Measurements from ENCODE around the gene PPP2R5A. TPM values are rescaled to one million over a fixed set of nuclear protein-coding genes. Genes with fewer than 3 reads are reported as not detected.

PPP2R5A gene
- 10 to 100 TPM; 32.9 to 34.3 TPM for total RNA-seq

DNA sequence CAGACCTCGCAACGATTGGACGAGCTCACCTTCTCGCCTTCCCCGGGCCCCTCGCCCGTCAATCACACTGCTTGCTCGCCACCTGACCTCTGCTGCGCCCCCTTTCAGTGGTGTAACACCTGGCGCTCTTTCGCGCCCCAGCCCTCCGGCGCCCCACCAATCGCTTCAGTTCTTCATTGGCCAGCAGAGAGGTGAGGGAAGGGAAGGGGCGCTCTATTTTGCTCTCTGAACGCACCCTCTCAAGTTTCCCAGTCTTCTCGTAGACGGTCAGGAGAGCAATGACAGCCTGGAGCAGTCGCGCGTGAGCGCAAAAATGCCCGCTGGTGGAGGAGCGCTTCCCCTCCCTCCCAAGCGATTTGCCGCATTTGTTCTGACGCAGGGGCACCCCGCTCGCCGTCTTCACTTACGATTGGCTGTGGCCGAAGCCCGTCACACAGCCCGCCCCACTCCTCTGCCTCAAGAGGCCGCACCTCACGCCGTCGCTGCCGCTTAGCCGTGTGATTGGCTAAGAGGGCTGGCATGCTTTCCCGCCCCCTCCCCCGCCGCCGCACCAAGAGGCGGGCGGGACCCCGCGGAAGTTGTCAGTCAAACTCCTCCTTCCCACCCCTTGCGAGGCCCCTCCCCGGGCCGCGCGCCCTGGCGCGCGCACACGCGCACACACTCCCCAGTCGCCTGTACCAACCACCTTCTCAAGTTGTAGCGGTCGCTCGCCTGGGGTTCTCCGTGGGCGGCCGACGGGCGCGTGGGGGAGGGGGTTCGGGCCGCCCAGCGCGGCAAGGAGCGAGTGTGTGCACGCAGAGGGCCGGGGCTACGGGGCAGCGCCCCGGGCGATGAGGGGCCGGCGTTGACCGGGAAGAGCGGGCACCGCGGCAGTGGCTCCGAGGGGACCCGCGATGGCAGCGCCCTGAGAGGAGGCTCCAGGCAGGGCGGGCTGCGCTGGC is at the start of gene PPP2R5A:
Gene PPP2R5A, plus strand, starts transcription at position 667 of the 941 bp plus-strand sequence. CDS start 701 bp downstream, outside the sequence.
- peak within 1 kb of the TSS; percentile 97 for H3K27ac Mint-ChIP-seq
- no peaks in the 10 kb centered on the region for H3K27me3 Mint-ChIP-seq

DNA sequence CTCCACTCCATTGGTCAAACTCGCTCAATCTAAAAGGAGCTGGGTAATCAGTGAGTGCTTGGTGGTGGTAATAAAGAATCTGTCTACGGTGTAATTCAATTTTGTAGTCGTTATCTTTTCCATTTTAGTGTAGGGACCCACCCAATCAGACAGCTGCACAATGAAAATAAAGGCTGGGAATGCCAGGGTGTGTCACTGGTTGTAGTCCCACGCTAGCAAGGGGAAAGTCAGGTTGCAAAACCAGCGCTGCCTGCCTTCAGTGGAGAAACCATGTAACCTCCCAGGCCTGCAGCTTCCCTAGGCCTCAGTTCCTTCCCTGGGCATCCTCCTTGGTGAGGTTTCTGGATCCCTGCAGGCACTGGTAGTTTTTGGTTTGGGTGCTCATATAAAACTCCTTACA is 49.4 kb upstream of the PPP2R5A start:
- Mint-ChIP-seq H3K4me1 (peaks cover 39% of the 10 kb centered on the region), H3K36me3 (no peaks in the 10 kb centered on the region), H3K9me3 (no peaks in the 10 kb centered on the region), H3K4me3 (no peak overlapping the region), H3K27ac (no peak overlapping the region), H3K27me3 (no peaks in the 10 kb centered on the region)
- DNase-seq, result no peak

More for the DNA sequence above, at the start of gene PPP2R5A:
- DNase-seq, result peak; percentile 99
- Mint-ChIP-seq H3K4me1 (peaks cover 32% of the 10 kb centered on the region), H3K36me3 (peaks cover 6% of the 10 kb centered on the region), H3K4me3 (peak within 1 kb of the TSS; percentile 100), H3K9me3 (no peaks in the 10 kb centered on the region)

DNA sequence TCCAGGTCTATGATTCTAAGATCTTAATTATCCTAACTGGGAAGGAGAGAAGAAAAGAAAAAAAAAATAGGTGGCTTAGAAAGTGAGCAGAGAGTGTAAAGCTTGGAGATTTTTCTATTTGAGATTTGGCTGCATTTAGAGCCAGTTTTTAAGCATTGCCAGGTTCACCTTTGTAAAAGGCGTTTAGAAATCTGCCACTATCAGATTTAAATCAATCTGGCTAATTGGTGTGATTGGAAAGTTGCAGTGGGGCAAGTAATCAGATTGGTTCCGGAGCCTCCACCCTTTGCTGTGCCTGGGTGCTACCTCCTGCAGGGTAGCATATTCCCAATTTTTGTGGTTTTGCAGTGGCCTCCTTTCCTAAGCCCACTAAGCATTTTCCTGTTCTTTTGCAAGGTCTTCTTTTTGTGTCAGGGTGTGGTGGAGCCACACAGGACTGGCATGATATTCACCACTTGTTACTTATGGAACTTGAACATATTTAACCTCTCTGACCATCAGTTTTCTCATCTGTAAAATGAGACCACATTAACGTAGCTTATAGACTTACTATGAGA is 48.5 kb upstream of the PPP2R5A start:
- Mint-ChIP-seq H3K27me3 (no peaks in the 10 kb centered on the region), H3K27ac (no peak overlapping the region), H3K36me3 (no peaks in the 10 kb centered on the region), H3K9me3 (no peaks in the 10 kb centered on the region), H3K4me1 (peaks cover 39% of the 10 kb centered on the region), H3K4me3 (no peak overlapping the region)
- DNase-seq, result no peak

DNA sequence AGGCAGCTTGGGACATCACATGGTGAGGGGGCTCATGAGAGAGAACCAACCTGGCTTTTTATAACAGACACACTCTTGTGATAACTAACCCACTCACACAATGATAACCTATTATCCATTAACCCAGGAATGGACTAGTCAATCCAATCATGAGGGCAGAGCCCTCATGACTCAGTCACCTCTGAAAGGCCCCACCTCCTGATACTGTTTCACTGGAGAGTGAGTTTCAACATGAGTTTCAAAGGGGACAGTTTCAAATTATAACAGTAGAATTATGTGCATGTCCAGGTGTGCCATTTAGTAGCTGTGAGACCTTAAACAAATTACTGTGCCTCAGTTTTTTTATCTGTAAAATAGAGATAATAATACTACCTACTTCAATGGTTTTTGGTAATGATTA is 47.6 kb upstream of the PPP2R5A start:
- H3K27me3 Mint-ChIP-seq, result no peaks in the 10 kb centered on the region
- peak; percentile 28 for DNase-seq
- H3K36me3 Mint-ChIP-seq, result no peaks in the 10 kb centered on the region
- H3K4me1 Mint-ChIP-seq, result peaks cover 31% of the 10 kb centered on the region
- H3K27ac Mint-ChIP-seq, result no peak overlapping the region
- H3K4me3 Mint-ChIP-seq, result no peak overlapping the region
- no peaks in the 10 kb centered on the region for H3K9me3 Mint-ChIP-seq

DNA sequence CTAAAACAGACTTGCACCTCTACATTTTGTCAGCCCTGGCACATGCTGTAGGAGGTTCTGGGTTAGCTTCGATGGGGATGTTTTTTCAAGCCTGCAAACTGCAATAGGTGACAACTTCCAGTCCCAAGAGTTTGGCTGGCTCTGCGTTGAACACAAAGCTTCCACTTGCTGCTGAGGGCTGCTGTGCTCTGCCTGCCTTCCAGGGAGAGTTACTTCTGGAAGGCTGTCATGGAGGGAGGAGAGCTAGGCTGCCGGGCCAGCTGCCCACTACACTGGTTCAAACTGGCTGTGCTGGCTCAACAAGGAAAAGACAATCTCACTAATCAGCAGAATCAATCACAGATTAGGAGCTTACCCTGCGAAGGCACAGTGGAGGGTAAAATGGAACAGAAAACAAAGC is 46.7 kb upstream of the PPP2R5A start:
- Mint-ChIP-seq H3K36me3 (no peaks in the 10 kb centered on the region), H3K27me3 (no peaks in the 10 kb centered on the region)

DNA sequence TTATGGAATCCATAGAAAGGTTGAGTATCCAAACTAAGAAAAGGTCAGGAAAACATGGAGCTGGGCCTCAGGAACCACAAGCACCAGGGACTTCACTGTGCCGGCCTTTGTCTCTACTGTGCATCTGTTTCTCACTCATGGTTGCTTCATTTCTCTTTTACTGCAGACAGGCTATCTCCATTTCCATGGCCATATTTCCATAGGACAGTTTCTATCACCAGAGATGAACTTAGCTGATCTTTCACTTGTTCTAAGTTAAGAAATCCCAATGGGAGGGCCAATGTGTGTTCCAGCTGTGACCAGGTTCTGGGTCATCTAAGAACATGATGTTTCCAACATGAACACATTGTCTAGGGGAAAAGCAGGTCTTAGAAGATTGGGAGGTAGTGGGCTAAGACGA is 43.7 kb upstream of the PPP2R5A start:
- DNase-seq, result no peak
- Mint-ChIP-seq H3K4me3 (no peak overlapping the region), H3K27ac (no peak overlapping the region), H3K27me3 (peaks cover 8% of the 10 kb centered on the region), H3K9me3 (no peaks in the 10 kb centered on the region), H3K36me3 (no peaks in the 10 kb centered on the region), H3K4me1 (peaks cover 13% of the 10 kb centered on the region)

More for the DNA sequence above, 46.7 kb upstream of the PPP2R5A start:
- DNase-seq, result no peak
- H3K4me1 Mint-ChIP-seq, result peaks cover 29% of the 10 kb centered on the region
- H3K9me3 Mint-ChIP-seq, result no peaks in the 10 kb centered on the region
- no peak overlapping the region for H3K4me3 Mint-ChIP-seq
- no peak overlapping the region for H3K27ac Mint-ChIP-seq

DNA sequence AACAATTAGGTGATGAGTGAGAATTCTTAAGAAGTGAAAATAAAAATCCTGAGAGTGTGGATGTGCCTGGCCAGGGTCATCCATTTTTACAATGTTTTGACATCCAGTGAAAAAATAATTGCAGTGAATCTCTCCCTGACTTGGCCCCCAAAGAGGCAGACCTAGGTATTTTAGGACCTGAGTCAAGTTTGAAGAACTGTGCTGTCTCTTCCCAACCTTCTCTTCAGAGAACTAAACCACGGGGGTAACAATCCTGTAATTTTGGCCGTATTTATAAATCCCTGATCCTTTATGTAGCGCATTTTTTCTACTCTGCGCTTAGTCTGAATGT is 43.3 kb upstream of the PPP2R5A start:
- Mint-ChIP-seq H3K27ac (no peak overlapping the region), H3K27me3 (peaks cover 8% of the 10 kb centered on the region)

DNA sequence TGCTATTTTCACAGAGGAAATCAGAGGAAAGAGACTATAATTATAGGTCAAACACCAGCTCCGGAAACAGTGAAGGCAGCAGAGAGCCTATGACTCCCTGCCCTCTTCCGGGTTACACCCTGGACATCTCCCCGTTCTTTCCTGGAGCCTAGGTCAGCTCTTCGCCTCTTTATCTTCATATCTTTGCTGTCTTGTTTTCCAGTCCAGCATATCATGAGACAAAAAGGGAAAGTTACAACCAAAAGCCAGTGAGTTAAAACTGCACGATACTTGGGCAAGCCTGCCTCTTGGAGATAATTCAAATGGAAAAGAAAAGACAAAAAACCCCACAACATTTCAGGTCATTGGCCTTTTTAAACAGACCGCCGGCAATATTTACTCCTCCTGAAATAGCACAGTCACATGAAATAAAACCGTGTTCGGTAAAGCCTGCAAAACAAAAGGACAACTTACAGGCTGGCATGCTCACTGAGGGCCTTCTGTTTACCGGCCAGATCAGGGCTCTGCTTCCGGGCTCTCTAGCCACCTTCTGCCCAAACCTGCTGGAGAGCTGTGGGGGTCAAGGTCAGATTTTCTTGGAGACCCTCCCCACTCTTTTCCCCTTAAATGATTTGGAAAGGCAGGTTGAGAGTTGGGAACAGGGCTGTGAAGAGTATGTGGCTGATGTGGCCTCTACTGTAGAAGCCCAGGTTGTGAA is 42.8 kb upstream of the PPP2R5A start:
- Mint-ChIP-seq H3K36me3 (no peaks in the 10 kb centered on the region), H3K4me3 (no peak overlapping the region), H3K27ac (no peak overlapping the region)

More for the DNA sequence above, 43.3 kb upstream of the PPP2R5A start:
- Mint-ChIP-seq H3K4me3 (no peak overlapping the region), H3K36me3 (no peaks in the 10 kb centered on the region), H3K4me1 (peaks cover 12% of the 10 kb centered on the region), H3K9me3 (no peaks in the 10 kb centered on the region)
- DNase-seq, result no peak

DNA sequence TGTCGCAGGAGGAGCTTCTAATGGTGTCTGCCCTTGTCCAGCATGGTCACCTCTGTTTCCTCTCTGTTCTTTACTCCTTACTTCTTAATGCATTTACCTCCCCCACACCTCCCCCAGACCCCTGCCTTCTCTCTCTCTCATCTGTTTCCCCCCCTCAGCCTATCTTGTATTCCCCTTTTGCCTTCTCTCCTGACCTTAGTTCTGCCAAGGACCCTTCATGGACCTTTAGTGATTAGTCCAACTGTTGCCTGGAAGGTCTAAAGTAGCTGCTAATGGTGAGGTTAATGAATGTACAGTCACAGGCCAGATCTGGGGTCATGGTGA is 42.3 kb upstream of the PPP2R5A start:
- Mint-ChIP-seq H3K9me3 (no peaks in the 10 kb centered on the region), H3K4me3 (no peak overlapping the region), H3K27ac (no peak overlapping the region), H3K27me3 (peaks cover 13% of the 10 kb centered on the region), H3K4me1 (peaks cover 5% of the 10 kb centered on the region), H3K36me3 (no peaks in the 10 kb centered on the region)
- no peak for DNase-seq

More for the DNA sequence above, 42.8 kb upstream of the PPP2R5A start:
- DNase-seq, result no peak
- no peaks in the 10 kb centered on the region for H3K9me3 Mint-ChIP-seq
- peaks cover 13% of the 10 kb centered on the region for H3K27me3 Mint-ChIP-seq
- peaks cover 9% of the 10 kb centered on the region for H3K4me1 Mint-ChIP-seq

DNA sequence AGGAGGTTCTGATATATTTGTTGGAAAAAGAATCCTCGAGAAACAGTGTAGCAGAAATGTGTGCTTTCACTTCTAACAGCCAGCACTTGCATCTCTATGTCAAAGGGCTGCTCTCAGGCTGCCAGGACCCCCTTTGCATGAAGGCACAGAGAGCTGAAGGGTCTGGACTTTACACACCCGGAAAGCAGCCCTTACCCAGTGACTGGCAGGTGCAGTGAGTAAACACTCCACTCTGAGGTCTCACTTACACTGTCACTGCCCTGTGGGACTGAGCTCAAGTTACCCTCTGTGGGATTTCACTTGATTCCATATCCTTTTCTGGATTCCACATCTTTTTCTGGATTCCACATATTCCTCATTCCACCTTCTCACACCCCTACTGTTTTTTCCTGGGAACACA is 40.8 kb upstream of the PPP2R5A start:
- H3K4me3 Mint-ChIP-seq, result no peak overlapping the region
- no peaks in the 10 kb centered on the region for H3K9me3 Mint-ChIP-seq
- no peak for DNase-seq
- no peaks in the 10 kb centered on the region for H3K36me3 Mint-ChIP-seq
- peaks cover 17% of the 10 kb centered on the region for H3K27me3 Mint-ChIP-seq
- H3K4me1 Mint-ChIP-seq, result no peaks in the 10 kb centered on the region
- no peak overlapping the region for H3K27ac Mint-ChIP-seq

DNA sequence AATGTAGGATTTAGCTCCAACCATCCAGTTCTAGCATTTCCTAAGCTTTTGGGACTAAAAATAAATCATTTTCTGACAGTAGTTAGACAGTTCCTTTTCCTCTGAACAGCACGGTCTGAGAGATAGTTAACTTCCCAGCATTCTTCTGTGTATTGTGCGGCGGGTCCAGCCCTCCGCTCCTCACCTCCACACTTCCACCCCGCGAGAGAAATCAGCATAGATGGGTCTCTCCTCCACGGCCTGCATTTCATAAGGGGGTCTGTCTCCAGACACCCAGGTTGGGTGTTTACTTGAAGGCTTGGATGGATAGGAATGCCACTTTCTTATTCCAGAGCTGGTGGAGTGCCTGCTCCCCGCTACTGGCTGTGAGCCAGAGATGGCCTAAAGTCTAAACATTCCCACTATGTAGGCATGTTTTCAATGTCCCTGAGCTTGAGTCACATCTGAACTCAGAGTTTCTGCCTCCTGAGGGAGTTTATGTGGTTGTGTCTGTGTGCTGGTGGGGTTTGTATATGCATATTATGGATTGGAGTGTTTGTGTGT is 38.0 kb upstream of the PPP2R5A start:
- Mint-ChIP-seq H3K4me3 (no peak overlapping the region), H3K27ac (no peak overlapping the region), H3K9me3 (no peaks in the 10 kb centered on the region), H3K4me1 (no peaks in the 10 kb centered on the region), H3K27me3 (peaks cover 24% of the 10 kb centered on the region), H3K36me3 (no peaks in the 10 kb centered on the region)
- DNase-seq, result no peak

DNA sequence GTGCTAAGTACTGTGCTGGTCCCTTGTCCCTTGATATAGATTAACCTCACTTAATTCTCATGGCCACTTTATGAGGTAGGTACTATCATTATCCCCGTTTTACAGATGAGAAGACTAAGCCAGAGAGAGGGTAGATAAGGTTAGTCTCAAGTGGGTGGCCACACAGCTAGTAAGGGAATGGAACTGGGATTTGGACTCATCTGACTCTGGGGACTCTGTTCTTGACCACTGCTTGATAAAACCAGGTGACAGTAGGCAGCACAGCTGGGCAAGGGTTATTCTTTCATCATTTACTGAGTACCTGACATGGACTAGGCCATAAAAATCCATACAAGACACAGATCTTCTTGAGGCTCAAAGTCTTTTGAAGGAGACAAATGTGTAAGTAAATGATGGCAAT is 37.2 kb upstream of the PPP2R5A start:
- H3K4me3 Mint-ChIP-seq, result no peak overlapping the region
- H3K27me3 Mint-ChIP-seq, result peaks cover 24% of the 10 kb centered on the region
- H3K9me3 Mint-ChIP-seq, result no peaks in the 10 kb centered on the region
- DNase-seq, result no peak
- no peak overlapping the region for H3K27ac Mint-ChIP-seq
- no peaks in the 10 kb centered on the region for H3K36me3 Mint-ChIP-seq
- no peaks in the 10 kb centered on the region for H3K4me1 Mint-ChIP-seq

DNA sequence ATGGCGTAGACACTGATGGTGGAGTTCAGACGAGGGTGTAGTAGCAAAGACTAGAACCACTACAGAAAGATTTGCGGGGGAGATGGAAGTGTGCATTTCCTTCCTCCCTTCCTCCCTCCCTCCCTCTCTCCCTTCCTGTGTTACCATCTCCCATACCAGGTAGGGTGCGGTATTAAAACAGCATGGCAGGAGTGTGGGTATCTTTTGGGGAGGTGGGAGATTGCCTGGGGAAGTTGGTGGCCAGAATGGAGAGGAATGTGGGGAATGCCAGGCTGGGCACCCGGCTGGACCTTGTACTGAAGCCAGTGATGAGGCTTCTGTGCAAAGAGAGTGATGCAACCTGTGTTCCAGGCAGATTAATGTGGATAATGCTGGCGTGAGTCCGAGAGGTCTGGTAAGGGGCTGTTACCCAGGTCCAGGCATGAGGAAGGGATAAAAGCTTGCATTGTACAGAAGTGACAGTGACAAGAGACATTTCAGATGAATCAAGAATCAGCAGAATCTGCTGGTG is 30.3 kb upstream of the PPP2R5A start:
- Mint-ChIP-seq H3K27me3 (peaks cover 7% of the 10 kb centered on the region), H3K4me1 (peaks cover 30% of the 10 kb centered on the region), H3K36me3 (peaks cover 5% of the 10 kb centered on the region), H3K4me3 (peak overlapping the region; percentile 41), H3K9me3 (peaks cover 5% of the 10 kb centered on the region), H3K27ac (peak overlapping the region; percentile 6)
- DNase-seq, result no peak

DNA sequence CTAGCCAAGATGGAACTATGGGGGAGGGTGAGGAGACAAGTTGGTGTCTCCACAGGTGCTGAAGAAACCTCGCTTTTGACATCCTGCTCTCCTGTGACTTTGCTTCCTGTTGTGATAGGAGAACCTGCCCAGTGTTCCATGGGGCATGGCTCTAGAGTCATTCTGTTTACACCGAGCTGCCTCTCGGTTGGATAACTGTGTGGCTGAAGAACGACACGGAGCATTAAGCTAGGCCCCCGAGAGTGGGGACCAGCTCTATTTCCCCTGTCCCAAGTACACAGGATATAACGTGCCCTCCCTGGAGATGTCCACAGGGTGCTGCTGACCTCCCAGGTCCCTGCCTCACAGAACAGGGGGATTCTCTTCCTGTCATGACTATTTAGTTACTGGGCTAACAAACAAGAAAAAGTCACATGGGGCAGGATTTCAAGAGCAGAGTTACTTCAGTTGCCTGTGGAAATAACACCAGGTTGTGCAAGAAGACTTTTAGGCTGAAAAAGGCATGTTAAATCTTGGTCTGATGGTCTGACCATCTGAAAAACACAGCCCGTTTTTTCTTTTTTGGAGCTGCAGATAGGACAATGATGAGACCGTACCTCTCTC is 29.4 kb upstream of the PPP2R5A start:
- H3K27me3 Mint-ChIP-seq, result peaks cover 3% of the 10 kb centered on the region
- H3K27ac Mint-ChIP-seq, result peak overlapping the region; percentile 62
- H3K9me3 Mint-ChIP-seq, result peaks cover 5% of the 10 kb centered on the region
- peaks cover 31% of the 10 kb centered on the region for H3K4me1 Mint-ChIP-seq
- H3K4me3 Mint-ChIP-seq, result no peak overlapping the region
- peaks cover 7% of the 10 kb centered on the region for H3K36me3 Mint-ChIP-seq
- DNase-seq, result no peak

DNA sequence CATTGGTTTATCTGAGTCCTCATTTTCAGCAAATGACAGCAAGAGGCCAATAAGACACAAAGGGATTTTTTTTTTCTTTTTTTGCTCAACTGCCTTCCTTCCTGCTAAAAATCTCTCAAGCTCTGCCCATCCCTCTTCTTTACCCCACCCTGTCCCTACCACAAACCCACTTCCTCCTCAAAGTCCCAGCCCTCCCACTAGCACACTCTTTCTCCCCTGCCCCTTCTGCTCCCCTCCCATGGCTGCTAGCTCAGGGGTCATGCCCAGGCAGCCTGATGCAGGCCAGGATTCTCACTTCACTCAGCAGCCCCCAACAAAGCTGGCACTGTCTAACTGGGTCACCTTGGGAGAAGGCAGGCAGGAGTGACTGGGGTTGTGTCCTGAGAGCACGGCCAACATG is 28.8 kb upstream of the PPP2R5A start:
- DNase-seq, result no peak
- peaks cover 5% of the 10 kb centered on the region for H3K9me3 Mint-ChIP-seq
- no peaks in the 10 kb centered on the region for H3K27me3 Mint-ChIP-seq
- H3K36me3 Mint-ChIP-seq, result peaks cover 7% of the 10 kb centered on the region
- peaks cover 35% of the 10 kb centered on the region for H3K4me1 Mint-ChIP-seq
- H3K4me3 Mint-ChIP-seq, result no peak overlapping the region
- peak overlapping the region; percentile 62 for H3K27ac Mint-ChIP-seq
